A673 (cell line): ENCODE results near the gene FGF21. TPM values are rescaled to one million over a fixed set of nuclear protein-coding genes. Genes with fewer than 3 reads are reported as not detected.

ENCODE experiments used
- BruUV-seq: library from RNA; stranded (reverse); fragments of 400-500 nt; replicated peaks from 2 replicates; lab custom pipeline; 2021; lab: Mats Ljungman, UMichigan
- CTCF ChIA-PET: fragments of 300-600 bp; sonication (Branson Sonifier 250); formaldehyde crosslinking; loops from one replicate; lab custom pipeline; 2022; ENCODE audit warnings: antibody characterized with exemption; lab: Charles Lee
- POLR2A ChIA-PET: fragments of 300-600 bp; sonication (Branson Sonifier 250); formaldehyde crosslinking; loops from one replicate; lab custom pipeline; 2022; ENCODE audit warnings: antibody characterized with exemption; ENCODE audit not compliant: low non-redundant PET; lab: Charles Lee
- DNase-seq: peaks from one replicate; pipeline ENCODE4 v3.0.0-alpha.2; 2015; ENCODE audit warnings: low spot score
- H3K27ac ChIP-seq: fragments of 200-600 bp; sonication (generic); 2 replicates; pipeline ENCODE4 v1.5.1; 2016; ENCODE audit warnings: mixed run types, low read depth, mild to moderate bottlenecking, mixed read lengths, antibody characterized with exemption, low read length; ENCODE audit not compliant: poor library complexity, severe bottlenecking
- H3K27me3 ChIP-seq: fragments of 200-600 bp; sonication (generic); replicated peaks from 2 replicates; pipeline ENCODE4 v1.6.1; 2017; ENCODE audit warnings: mixed run types, low read depth, mild to moderate bottlenecking, mixed read lengths, antibody characterized with exemption, low read length; ENCODE audit not compliant: insufficient read depth, poor library complexity
- H3K36me3 ChIP-seq: fragments of 200-600 bp; sonication (generic); 2 replicates; pipeline ENCODE4 v1.6.1; 2016; ENCODE audit warnings: mixed run types, mild to moderate bottlenecking, mixed read lengths, antibody characterized with exemption, low read length; ENCODE audit not compliant: insufficient read depth, poor library complexity, severe bottlenecking
- H3K4me1 ChIP-seq: fragments of 200-600 bp; sonication (generic); 2 replicates; pipeline ENCODE4 v1.6.1; 2017; ENCODE audit warnings: mixed run types, mild to moderate bottlenecking, mixed read lengths, antibody characterized with exemption, low read length; ENCODE audit not compliant: insufficient read depth, poor library complexity, severe bottlenecking
- H3K4me3 ChIP-seq: fragments of 200-600 bp; sonication (generic); 2 replicates; pipeline ENCODE4 v1.5.1; 2016; ENCODE audit warnings: low read depth, mixed run types, mild to moderate bottlenecking, mixed read lengths, low read length; ENCODE audit not compliant: poor library complexity, severe bottlenecking
- H3K9me3 ChIP-seq: fragments of 200-600 bp; sonication (generic); 2 replicates; pipeline ENCODE4 v1.6.1; 2016; ENCODE audit warnings: mixed run types, low read depth, mild to moderate bottlenecking, mixed read lengths, antibody characterized with exemption, low read length; ENCODE audit not compliant: poor library complexity, severe bottlenecking
- EZH2 ChIP-seq: fragments of 200-600 bp; sonication (generic); IDR thresholded peaks from 2 replicates; pipeline ENCODE4 v1.6.1; 2017; ENCODE audit warnings: borderline replicate concordance, low read depth, mild to moderate bottlenecking, mixed read lengths, antibody characterized with exemption, low read length; ENCODE audit not compliant: poor library complexity, severe bottlenecking
- intact Hi-C: fragments of 100-400 bp; cut with micrococcal nuclease; formaldehyde crosslinking; loops from one replicate; pipeline ENCODE4 v1.10.0; 2022; ENCODE audit not compliant: unreplicated experiment
- total RNA-seq: library from RNA; stranded (reverse); gene quantifications from 2 replicates; pipeline ENCODE4 v1.2.3, GENCODE V29; 2021
- TF ChIP-seq, protein P1 (sequence below): fragments of 300-800, 200-600 bp; sonication (generic); conservative IDR thresholded peaks from 2 replicates; pipeline ENCODE4 v1.5.1; 2017; ENCODE audit warnings: low read depth, mild to moderate bottlenecking, antibody characterized with exemption, low read length, moderate library complexity, mixed read lengths

The FGF21 gene
- total RNA-seq, 1 experiment from 2014 or later, result not detected

- Histone ChIP-seq H3K4me1 (no peaks in the 10 kb centered on the region), H3K9me3 (no peaks in the 10 kb centered on the region), H3K27ac (no peak overlapping the region), H3K36me3 (no peaks in the 10 kb centered on the region), H3K4me3 (no peak overlapping the region), H3K27me3 (no peaks in the 10 kb centered on the region)
- ChIA-PET POLR2A (no interaction called here), CTCF (no interaction called here)
- intact Hi-C loops, result no loop called here
- BruUV-seq, result no TSS peak
- no peak for DNase-seq
- TF ChIP-seq, protein P1, sequence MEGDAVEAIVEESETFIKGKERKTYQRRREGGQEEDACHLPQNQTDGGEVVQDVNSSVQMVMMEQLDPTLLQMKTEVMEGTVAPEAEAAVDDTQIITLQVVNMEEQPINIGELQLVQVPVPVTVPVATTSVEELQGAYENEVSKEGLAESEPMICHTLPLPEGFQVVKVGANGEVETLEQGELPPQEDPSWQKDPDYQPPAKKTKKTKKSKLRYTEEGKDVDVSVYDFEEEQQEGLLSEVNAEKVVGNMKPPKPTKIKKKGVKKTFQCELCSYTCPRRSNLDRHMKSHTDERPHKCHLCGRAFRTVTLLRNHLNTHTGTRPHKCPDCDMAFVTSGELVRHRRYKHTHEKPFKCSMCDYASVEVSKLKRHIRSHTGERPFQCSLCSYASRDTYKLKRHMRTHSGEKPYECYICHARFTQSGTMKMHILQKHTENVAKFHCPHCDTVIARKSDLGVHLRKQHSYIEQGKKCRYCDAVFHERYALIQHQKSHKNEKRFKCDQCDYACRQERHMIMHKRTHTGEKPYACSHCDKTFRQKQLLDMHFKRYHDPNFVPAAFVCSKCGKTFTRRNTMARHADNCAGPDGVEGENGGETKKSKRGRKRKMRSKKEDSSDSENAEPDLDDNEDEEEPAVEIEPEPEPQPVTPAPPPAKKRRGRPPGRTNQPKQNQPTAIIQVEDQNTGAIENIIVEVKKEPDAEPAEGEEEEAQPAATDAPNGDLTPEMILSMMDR, result no peak
- TF ChIP-seq EZH2, result no peak
These were observed 13.8 kb downstream of the FGF21 start for GRCh38 chr19:48768994-48769713.

GRCh38 chr19:48770266-48770665, 14.9 kb downstream of the FGF21 start:
- intact Hi-C loops, result no loop called here
- POLR2A ChIA-PET, result no interaction called here

DNA sequence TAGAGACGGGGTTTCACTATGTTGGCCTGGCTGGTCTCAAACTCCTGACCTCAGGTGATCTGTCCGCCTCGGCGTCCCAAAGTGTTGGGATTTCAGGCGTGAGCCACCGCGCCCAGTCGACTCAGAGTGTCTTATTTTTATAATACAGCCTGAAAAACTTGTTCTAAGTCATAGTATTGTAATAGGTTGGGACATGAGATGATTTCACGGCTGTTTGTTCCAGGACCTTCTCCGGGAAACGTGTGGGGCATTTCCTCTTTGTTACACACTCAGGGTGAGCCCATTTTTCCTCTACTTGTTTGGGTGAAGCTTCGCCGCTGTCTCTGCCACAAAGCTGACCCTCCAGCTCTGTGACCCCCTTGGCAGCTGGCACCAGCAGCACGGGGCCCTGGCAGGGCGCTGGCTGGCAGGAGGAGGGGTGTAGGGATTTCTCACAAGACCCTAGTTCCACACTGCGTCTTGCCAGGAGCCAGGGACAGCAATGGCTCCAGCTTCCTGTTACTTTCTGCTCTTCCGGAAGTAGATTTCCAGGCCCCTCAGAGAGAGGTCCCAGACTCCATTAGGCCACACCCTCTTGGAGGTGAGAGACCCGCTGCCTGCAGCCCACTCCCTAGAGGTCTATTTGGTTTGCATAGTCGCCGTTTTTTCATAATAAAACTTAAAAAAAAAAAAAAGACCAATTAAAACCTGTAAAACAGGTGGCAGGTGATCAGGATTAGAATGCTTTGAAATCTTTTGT, 15.6 kb downstream of the FGF21 start:
- BruUV-seq, result no TSS peak

More at GRCh38 chr19:48770266-48770665, 14.9 kb downstream of the FGF21 start:
- BruUV-seq, result no TSS peak
- Histone ChIP-seq H3K4me1 (no peaks in the 10 kb centered on the region), H3K4me3 (no peak overlapping the region), H3K27ac (no peak overlapping the region), H3K36me3 (no peaks in the 10 kb centered on the region), H3K9me3 (no peaks in the 10 kb centered on the region), H3K27me3 (no peaks in the 10 kb centered on the region)
- no peak for DNase-seq
- CTCF ChIA-PET, result no interaction called here
- TF ChIP-seq, protein P1, result no peak
- TF ChIP-seq EZH2, result no peak

More for the DNA sequence above, 15.6 kb downstream of the FGF21 start:
- Histone ChIP-seq H3K36me3 (no peaks in the 10 kb centered on the region), H3K27me3 (no peaks in the 10 kb centered on the region), H3K4me1 (no peaks in the 10 kb centered on the region), H3K27ac (no peak overlapping the region), H3K9me3 (no peaks in the 10 kb centered on the region), H3K4me3 (no peak overlapping the region)
- TF ChIP-seq, protein P1, result no peak
- TF ChIP-seq EZH2, result no peak
- no peak for DNase-seq
- POLR2A ChIA-PET, result no interaction called here
- intact Hi-C loops, result no loop called here
- CTCF ChIA-PET, result no interaction called here
